LNCaP clone FGC (cell line): ENCODE results near the gene CASZ1.

Source experiments
- DNase-seq: peaks from one replicate; pipeline ENCODE4 v3.0.0-alpha.2; 2011; ENCODE audit warnings: low read depth
- H3K4me3 ChIP-seq: 2 replicates; pipeline ENCODE4 v1.5.1; 2011; ENCODE audit warnings: mild to moderate bottlenecking, low read depth, low read length, control low read depth
- TF ChIP-seq, protein P1 (sequence below): IDR thresholded peaks from 2 replicates; pipeline ENCODE4 v1.5.1; 2012; ENCODE audit warnings: mild to moderate bottlenecking; ENCODE audit not compliant: control insufficient read depth, insufficient read depth; ENCODE audit errors: extremely low read depth

CASZ1 gene

DNA sequence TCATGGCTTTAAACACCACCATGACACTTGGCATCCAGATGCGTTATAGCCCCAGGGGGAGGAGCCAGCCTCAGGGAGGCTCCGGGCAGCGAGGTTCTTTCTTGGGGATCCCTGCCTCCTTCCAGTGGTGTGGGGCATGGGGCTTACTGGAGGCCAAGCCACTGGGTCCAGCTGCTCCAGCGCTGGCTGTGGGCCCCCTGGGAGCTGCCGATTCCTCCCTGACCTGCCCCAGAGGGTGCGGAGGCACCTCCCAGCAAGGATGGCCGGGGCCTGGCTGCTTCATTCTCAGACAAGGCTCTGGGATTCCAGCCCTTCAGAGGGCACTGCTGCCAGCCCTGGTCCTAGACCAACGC, 162.4 kb downstream of the CASZ1 start:
- no peak overlapping the region for H3K4me3 ChIP-seq
- TF ChIP-seq, protein P1, sequence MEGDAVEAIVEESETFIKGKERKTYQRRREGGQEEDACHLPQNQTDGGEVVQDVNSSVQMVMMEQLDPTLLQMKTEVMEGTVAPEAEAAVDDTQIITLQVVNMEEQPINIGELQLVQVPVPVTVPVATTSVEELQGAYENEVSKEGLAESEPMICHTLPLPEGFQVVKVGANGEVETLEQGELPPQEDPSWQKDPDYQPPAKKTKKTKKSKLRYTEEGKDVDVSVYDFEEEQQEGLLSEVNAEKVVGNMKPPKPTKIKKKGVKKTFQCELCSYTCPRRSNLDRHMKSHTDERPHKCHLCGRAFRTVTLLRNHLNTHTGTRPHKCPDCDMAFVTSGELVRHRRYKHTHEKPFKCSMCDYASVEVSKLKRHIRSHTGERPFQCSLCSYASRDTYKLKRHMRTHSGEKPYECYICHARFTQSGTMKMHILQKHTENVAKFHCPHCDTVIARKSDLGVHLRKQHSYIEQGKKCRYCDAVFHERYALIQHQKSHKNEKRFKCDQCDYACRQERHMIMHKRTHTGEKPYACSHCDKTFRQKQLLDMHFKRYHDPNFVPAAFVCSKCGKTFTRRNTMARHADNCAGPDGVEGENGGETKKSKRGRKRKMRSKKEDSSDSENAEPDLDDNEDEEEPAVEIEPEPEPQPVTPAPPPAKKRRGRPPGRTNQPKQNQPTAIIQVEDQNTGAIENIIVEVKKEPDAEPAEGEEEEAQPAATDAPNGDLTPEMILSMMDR = no peak
- no peak for DNase-seq

DNA sequence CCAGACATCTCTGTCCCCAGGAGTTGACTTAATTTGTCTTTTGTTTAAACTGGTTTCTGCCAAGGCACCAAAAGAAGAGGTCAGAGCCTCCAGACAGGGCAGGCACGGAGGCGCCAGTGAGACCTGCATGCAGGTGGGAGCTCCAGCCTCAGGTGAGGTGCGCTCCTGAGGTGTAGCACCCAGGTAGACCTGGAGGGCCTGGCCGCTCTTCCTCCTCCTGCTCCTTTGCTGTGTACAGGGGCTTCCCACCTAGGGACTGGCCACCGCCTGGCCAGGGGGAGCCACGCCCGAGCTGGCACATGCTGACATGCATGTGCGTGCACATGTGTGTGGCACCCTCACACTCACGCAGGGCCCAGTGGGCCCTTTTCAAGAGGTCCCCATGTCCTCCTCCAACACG, 163.0 kb downstream of the CASZ1 start:
- TF ChIP-seq, protein P1 = no peak
- H3K4me3 ChIP-seq = no peak overlapping the region
- no peak for DNase-seq

DNA sequence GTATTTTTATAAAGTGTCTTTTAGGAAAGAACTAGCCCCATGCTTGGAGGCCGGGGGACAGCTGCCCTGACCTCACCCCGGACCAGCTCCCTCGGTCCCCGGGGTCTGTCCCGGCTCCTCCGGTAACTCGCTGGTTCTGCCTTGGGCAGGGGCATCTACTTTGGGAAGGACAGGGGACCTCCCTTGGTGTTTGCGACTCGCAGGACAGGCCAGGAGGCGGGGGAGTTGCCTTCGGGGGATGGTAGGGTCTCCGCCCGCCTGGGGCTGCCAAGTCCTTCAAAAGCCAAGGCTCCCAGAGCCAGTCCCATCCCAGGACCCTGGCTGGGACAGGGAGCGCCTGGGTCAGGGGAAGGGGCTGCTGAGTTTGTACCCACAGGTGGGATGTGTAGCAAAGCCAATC, 163.8 kb downstream of the CASZ1 start:
- TF ChIP-seq, protein P1 = no peak
- DNase-seq = no peak
- no peak overlapping the region for H3K4me3 ChIP-seq

DNA sequence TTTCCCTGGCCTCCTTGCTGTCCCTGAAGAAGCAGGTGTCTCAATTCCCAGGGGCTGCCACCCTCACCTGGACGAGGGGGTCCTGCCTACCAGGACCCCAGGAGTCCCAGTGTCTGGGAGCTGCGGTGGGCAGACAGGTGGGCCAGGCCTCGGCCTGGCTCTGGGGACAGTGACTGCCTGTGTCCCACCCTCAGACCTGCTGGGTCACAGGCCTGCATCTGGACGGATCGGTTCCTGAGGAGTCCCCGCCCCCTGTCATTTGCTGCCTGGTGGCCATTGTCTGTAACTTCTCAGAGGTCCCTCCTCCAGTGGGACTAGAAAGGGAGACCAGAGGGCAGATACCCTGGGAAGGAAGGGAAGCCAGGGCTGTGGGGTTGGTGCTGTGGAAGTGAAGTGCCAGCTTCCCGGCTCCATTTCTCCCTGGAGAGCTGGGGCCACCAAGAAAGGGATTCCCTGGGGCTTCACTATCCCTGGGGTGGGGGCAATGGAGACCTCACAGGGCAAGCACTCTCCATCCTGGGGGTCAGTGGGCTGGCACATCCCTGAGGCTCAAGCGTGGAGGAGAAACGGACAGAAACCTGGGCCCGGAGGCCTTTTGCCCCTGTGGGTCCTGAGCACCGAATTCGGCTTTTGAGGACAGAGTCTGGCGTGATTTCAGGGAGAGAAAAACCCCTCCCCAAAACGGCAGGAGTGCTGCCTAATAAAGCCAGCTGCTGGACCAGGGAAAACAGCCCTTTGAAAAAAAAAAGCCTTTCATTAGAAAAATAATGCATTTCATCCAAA, 164.4 kb downstream of the CASZ1 start:
- TF ChIP-seq, protein P1 = no peak
- DNase-seq = no peak
- H3K4me3 ChIP-seq = no peak overlapping the region

DNA sequence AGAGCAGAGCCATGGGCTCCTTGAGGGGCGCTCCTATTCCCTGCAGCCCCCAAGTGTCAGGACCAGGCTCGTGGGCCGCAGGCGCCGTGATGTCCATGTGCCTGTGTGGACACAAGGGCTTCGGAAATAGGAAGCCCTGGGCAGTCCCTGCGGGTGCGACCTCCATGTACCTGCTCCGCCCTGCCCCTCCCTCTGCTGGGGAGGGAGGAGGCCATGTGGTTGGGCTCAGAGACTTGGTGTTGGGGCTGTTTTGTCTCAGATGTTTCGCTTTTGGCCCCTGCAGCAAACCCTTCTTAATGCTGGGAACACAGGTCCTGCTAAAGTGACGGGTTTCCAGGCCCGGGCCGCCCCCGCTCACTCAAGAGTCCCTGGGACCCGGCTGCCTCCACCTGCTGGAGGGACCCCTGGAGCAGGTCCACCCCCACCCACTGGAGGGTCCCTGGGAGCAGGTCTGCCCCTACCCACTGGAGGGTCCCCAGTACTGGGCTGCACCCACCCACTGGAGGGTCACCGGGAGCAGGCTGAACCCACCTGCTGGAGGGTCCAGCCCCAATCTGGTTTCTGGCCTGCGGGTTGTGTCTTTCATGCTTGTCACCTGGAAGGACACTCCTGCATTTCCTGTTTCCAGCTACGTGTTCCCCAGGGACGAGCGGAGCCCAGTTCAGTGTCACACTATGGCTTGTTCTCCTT, 165.2 kb downstream of the CASZ1 start:
- H3K4me3 ChIP-seq = no peak overlapping the region
- DNase-seq = no peak
- TF ChIP-seq, protein P1 = no peak

DNA sequence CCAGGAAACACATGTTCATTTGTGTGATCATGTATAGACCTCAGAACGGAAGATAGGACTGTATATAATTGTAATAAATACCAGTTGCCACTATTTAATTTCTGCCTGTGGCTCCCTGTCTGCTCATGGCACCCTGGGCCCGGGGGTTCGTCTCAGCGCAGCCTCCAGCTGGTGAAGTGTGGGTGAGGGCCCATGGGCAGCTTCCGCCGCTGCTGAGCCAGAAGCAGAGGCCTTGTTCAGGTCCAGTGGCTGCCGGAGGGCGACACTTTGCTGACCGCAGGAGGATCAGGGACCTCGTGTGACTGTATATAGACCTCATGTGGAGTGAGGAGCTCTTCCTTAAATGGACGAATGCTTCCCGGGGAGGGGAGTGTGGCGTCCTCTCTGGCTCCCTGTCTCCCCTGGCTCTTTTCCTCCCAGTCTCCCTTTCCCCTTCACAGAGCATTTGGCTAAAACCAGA, 165.8 kb downstream of the CASZ1 start:
- DNase-seq = no peak
- H3K4me3 ChIP-seq = no peak overlapping the region
- TF ChIP-seq, protein P1 = no peak
